Measurements from ENCODE around the gene RPS19.

The RPS19 gene

GRCh38 chr19:41917676-41918075, 57.6 kb downstream of the RPS19 start:
- no peak for DNase-seq

- no peak for DNase-seq
Measured at GRCh38 chr19:41918095-41918494, 58.0 kb downstream of the RPS19 start.

- DNase-seq: no peak
Measured at GRCh38 chr19:41918653-41919244, 58.7 kb downstream of the RPS19 start.

GRCh38 chr19:41919948-41920712, 60.1 kb downstream of the RPS19 start:
- DNase-seq: no peak

- DNase-seq: no peak
Measured at GRCh38 chr19:41920882-41921576, 61.0 kb downstream of the RPS19 start.

GRCh38 chr19:41921577-41922576, 61.8 kb downstream of the RPS19 start:
- no peak for DNase-seq

All from CD4-positive, alpha-beta T cell treated with Interleukin-6 for 4 hours (primary cell).